Measurements from ENCODE around the gene LAMTOR2. TPM values are rescaled to one million over a fixed set of nuclear protein-coding genes. Genes with fewer than 3 reads are reported as not detected.
A peak's percentile ranks its signal among the peaks of the same experiment; 100 is the strongest.

LAMTOR2 gene
- 73.9 TPM for total RNA-seq

- intact Hi-C loops (cut with DNase I), result no loop called here
- peaks cover 0 to 12% of the 10 kb centered on the region in 2 donors for H3K36me3 ChIP-seq
Observed at GRCh38 chr1:156054500-156055280, at the start of gene LAMTOR2. Gene LAMTOR2 (plus strand): TSS chr1:156054782. CDS start chr1:156054890, 108 bp downstream.

DNA sequence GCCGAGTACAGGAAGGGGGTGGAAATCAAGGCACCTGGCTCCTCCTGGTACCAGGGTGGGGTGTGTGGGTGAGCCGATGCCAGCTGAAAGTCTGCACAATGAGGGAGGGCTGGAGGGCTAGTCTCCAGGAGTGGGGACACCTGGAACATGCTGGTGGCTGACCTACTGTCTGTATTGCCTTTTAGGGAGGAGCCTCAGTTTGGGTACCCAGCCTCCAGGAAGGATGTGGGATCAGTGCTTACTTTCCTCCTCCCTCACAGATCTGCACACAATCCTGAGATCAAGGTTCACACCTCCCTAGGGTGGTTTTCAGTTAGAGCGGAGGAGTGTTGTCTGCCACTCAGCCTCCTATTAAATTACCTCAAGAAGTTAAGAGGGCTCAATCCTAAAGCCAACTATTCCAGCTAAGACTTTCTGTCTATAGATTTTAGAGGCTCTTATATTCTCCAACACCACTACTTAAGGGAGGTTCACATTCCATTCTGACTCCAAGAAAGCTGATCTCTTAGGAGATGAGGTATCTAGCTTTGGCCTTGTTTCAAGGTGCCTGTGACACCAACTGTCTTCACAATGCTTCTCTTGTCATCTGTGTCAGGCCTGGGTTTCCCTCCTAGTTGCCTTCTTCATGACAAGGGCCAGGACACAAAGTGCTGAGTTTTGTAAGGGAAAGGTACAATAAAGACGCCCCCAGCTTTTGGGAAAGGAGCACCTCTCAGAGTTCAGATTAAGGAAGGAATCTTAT is 49.6 kb upstream of the LAMTOR2 start:
- Histone ChIP-seq H3K27me3 (no peaks in the 10 kb centered on the region), H3K36me3 (peaks cover 0 to 14% of the 10 kb centered on the region in 2 donors), H3K4me1 (no peaks in the 10 kb centered on the region), H3K9me3 (no peaks in the 10 kb centered on the region), H3K4me3 (no peak overlapping the region), H3K27ac (no peak overlapping the region)
- TF ChIP-seq CTCF (IDR thresholded peaks at IDR 0.05) (no peak), POLR2AphosphoS5 (IDR thresholded peaks at IDR 0.05; ENCODE audit: insufficient read depth in 1 of 2, low read depth in 1 of 2) (no peak), POLR2A (IDR thresholded peaks at IDR 0.05) (no peak)
- intact Hi-C loops (cut with DNase I), result no loop called here
- DNase-seq (ENCODE audit: extremely low spot score in 2 of 2), result no peak

More at GRCh38 chr1:156054500-156055280, at the start of gene LAMTOR2:
- Histone ChIP-seq H3K27ac (peak within 1 kb of the TSS; percentile 95), H3K4me1 (peaks cover 32% of the 10 kb centered on the region), H3K4me3 (peak within 1 kb of the TSS; percentile 84 to 97), H3K9me3 (no peaks in the 10 kb centered on the region), H3K27me3 (no peaks in the 10 kb centered on the region)
- peak in 1 of 2 donors; percentile 53 for TF ChIP-seq POLR2A (IDR thresholded peaks at IDR 0.05)
- no peak for TF ChIP-seq CTCF (IDR thresholded peaks at IDR 0.05)
- peak; percentile 93 to 99 for TF ChIP-seq POLR2AphosphoS5 (IDR thresholded peaks at IDR 0.05; ENCODE audit: insufficient read depth in 1 of 2, low read depth in 1 of 2)
- peak in 1 of 2 donors; percentile 96 for DNase-seq (ENCODE audit: extremely low spot score in 2 of 2)

- H3K27me3 ChIP-seq, result no peaks in the 10 kb centered on the region
- no peaks in the 10 kb centered on the region for H3K9me3 ChIP-seq
- peaks cover 0 to 32% of the 10 kb centered on the region in 2 donors for H3K36me3 ChIP-seq
- TF ChIP-seq POLR2AphosphoS5 (IDR thresholded peaks at IDR 0.05; ENCODE audit: insufficient read depth in 1 of 2, low read depth in 1 of 2), result no peak
- no peak for TF ChIP-seq CTCF (IDR thresholded peaks at IDR 0.05)
- no peak for TF ChIP-seq POLR2A (IDR thresholded peaks at IDR 0.05)
- DNase-seq (ENCODE audit: extremely low spot score in 2 of 2), result no peak
- H3K4me3 ChIP-seq, result no peak overlapping the region
- no peaks in the 10 kb centered on the region for H3K4me1 ChIP-seq
- intact Hi-C loops (cut with DNase I), result no loop called here
- no peak overlapping the region for H3K27ac ChIP-seq
Observed at GRCh38 chr1:156006666-156007376, 47.8 kb upstream of the LAMTOR2 start.

GRCh38 chr1:156009404-156009803 is 45.2 kb upstream of the LAMTOR2 start:
- no peak for TF ChIP-seq POLR2A (IDR thresholded peaks at IDR 0.05)
- no peak for TF ChIP-seq CTCF (IDR thresholded peaks at IDR 0.05)
- no peak for TF ChIP-seq POLR2AphosphoS5 (IDR thresholded peaks at IDR 0.05; ENCODE audit: insufficient read depth in 1 of 2, low read depth in 1 of 2)

More at GRCh38 chr1:156009404-156009803, 45.2 kb upstream of the LAMTOR2 start:
- H3K27ac ChIP-seq, result no peak overlapping the region
- H3K4me3 ChIP-seq, result no peak overlapping the region
- H3K4me1 ChIP-seq, result no peaks in the 10 kb centered on the region
- no peak for DNase-seq (ENCODE audit: extremely low spot score in 2 of 2)
- H3K36me3 ChIP-seq, result peaks cover 0 to 58% of the 10 kb centered on the region in 2 donors
- H3K27me3 ChIP-seq, result no peaks in the 10 kb centered on the region
- H3K9me3 ChIP-seq, result no peaks in the 10 kb centered on the region
- intact Hi-C loops (cut with DNase I), result no loop called here
